Neuronal stem cell (in vitro differentiated cells): ENCODE results near the gene DCLK2.
"Not testable (repeated sequence)": the region's sequence is repeated elsewhere in the genome, so short reads cannot be mapped to it uniquely, and the experiment has no call there.

Experiments
- DNase-seq: peaks from one replicate; pipeline ENCODE4 v3.0.0-alpha.2; 2013; ENCODE audit warnings: low spot score
- H2AFZ ChIP-seq: one replicate; pipeline ENCODE4 v1.6.1; 2013; ENCODE audit warnings: mild to moderate bottlenecking, low read length, inconsistent platforms
- H2AK5ac ChIP-seq: 2 replicates; pipeline ENCODE4 v1.6.1; 2013; ENCODE audit warnings: low read depth, mild to moderate bottlenecking, inconsistent platforms, low read length, moderate library complexity, mixed read lengths
- H2BK120ac ChIP-seq: 2 replicates; pipeline ENCODE4 v1.6.1; 2013; ENCODE audit warnings: low read depth, mild to moderate bottlenecking, inconsistent platforms, low read length, moderate library complexity, mixed read lengths
- H2BK12ac ChIP-seq: one replicate; pipeline ENCODE4 v1.6.1; 2013; ENCODE audit warnings: low read length, inconsistent platforms
- H2BK15ac ChIP-seq: 2 replicates; pipeline ENCODE4 v1.6.1; 2013; ENCODE audit warnings: mild to moderate bottlenecking, low read length, inconsistent platforms, mixed read lengths
- H2BK5ac ChIP-seq: one replicate; pipeline ENCODE4 v1.6.1; 2013; ENCODE audit warnings: inconsistent platforms, mild to moderate bottlenecking, low read length, moderate library complexity
- H3K14ac ChIP-seq: one replicate; pipeline ENCODE4 v1.6.1; 2013; ENCODE audit warnings: low read length, inconsistent platforms
- H3K18ac ChIP-seq: 2 replicates; pipeline ENCODE4 v1.6.1; 2013; ENCODE audit warnings: low read length, inconsistent platforms
- H3K23ac ChIP-seq: 2 replicates; pipeline ENCODE4 v1.6.1; 2013; ENCODE audit warnings: low read depth, mild to moderate bottlenecking, mixed read lengths, low read length, inconsistent platforms; ENCODE audit not compliant: poor library complexity
- H3K27ac ChIP-seq: replicated peaks from 3 replicates; pipeline ENCODE4 v1.5.1; 2013; ENCODE audit warnings: low read length, inconsistent platforms
- H3K27me3 ChIP-seq, 3 experiments: 2 replicates each; pipeline ENCODE4 v1.6.1; 2013; ENCODE audit warnings: low read length in 3 of 3, mild to moderate bottlenecking in 2 of 3, inconsistent platforms in 1 of 3, low read depth in 1 of 3, mixed read lengths in 1 of 3, moderate library complexity in 1 of 3; ENCODE audit not compliant: control insufficient read depth in 3 of 3, insufficient read depth in 3 of 3
- H3K36me3 ChIP-seq, 2 donors: replicated peaks in 1 of 2; 2 replicates each; pipeline ENCODE4 v1.6.1; 2013; ENCODE audit warnings: low read length in 2 of 2; ENCODE audit not compliant: control insufficient read depth in 2 of 2, insufficient read depth in 2 of 2
- H3K4ac ChIP-seq: 2 replicates; pipeline ENCODE4 v1.6.1; 2013; ENCODE audit warnings: inconsistent platforms, mild to moderate bottlenecking, low read length, moderate library complexity
- H3K4me1 ChIP-seq, 2 donors: 1 replicate in 1 of 2; 2 replicates in 1 of 2; pipeline ENCODE4 v1.6.1; 2013; ENCODE audit warnings: low read length in 2 of 2, low read depth in 1 of 2; ENCODE audit not compliant: control insufficient read depth in 2 of 2, insufficient read depth in 1 of 2
- H3K4me2 ChIP-seq: one replicate; pipeline ENCODE4 v1.6.1; 2013; ENCODE audit warnings: mild to moderate bottlenecking, low read length, inconsistent platforms; ENCODE audit not compliant: insufficient read depth, poor library complexity, severe bottlenecking
- H3K4me3 ChIP-seq, 2 donors: 2 replicates each; pipeline ENCODE4 v1.5.1; 2013; ENCODE audit warnings: low read length in 2 of 2, mild to moderate bottlenecking in 2 of 2, inconsistent platforms in 1 of 2, moderate library complexity in 1 of 2
- H3K79me1 ChIP-seq: one replicate; pipeline ENCODE4 v1.6.1; 2013; ENCODE audit warnings: low read depth, mild to moderate bottlenecking, inconsistent platforms, low read length, moderate library complexity
- H3K9ac ChIP-seq: one replicate; pipeline ENCODE4 v1.6.1; 2013; ENCODE audit warnings: mild to moderate bottlenecking, low read depth, low read length, inconsistent platforms; ENCODE audit not compliant: poor library complexity
- H3K9me3 ChIP-seq, 2 donors: replicated peaks in 1 of 2; 2 replicates each; pipeline versions ENCODE3 to v1.6.1; 2013; ENCODE audit warnings: low read length in 2 of 2, mild to moderate bottlenecking in 2 of 2, inconsistent platforms in 1 of 2, low read depth in 1 of 2, mixed read lengths in 1 of 2, moderate library complexity in 1 of 2; ENCODE audit not compliant: control insufficient read depth in 2 of 2, insufficient read depth in 1 of 2
- H4K8ac ChIP-seq: one replicate; pipeline ENCODE4 v1.6.1; 2013; ENCODE audit warnings: low read depth, mild to moderate bottlenecking, inconsistent platforms, low read length, moderate library complexity
- H4K91ac ChIP-seq: one replicate; pipeline ENCODE4 v1.6.1; 2013; ENCODE audit warnings: low read length, low read depth, mild to moderate bottlenecking, inconsistent platforms; ENCODE audit not compliant: poor library complexity
- WGBS, 2 donors: extraction: QIAGEN DNeasy Blood & Tissue Kit; methylation state at CpG; one replicate each; pipeline ENCODE4 v1.1.7; 2013; ENCODE audit warnings: missing lambda C conversion rate in 2 of 2, mixed read lengths in 1 of 2; ENCODE audit not compliant: insufficient read length in 2 of 2, insufficient replicate concordance in 1 of 2; ENCODE audit errors: extremely low coverage in 2 of 2; 5-methylcytosine and 5-hydroxymethylcytosine counted together

Gene DCLK2

DNA sequence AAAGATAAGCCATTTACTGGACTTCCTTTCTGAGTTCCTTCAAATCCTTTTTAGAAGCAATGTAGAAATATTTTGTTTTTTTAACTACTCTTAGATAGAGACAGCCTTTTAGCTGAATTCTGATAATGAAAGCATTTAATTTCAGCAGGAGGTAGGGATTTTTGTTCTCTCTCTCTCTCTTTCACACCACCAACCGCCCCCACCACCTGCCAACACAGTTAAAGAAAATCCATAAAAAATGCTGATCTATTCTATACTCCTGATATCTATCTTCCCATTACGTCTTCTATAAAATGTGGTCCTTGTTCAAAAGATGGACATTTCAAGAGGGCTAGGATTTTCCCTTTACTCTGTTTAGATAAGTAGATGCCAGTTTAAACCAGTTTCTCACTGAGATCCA is 104.5 kb downstream of the DCLK2 start:
- Histone ChIP-seq H3K27me3 (no peaks in the 10 kb centered on the region), H4K91ac (no peak overlapping the region), H3K4me3 (no peak overlapping the region), H2BK5ac (no peak overlapping the region), H2AK5ac (no peak overlapping the region), H2BK12ac (no peak overlapping the region), H3K79me1 (no peaks in the 10 kb centered on the region), H3K4me2 (no peak overlapping the region), H3K18ac (no peak overlapping the region), H3K9me3 (no peaks in the 10 kb centered on the region), H3K23ac (no peak overlapping the region), H2BK120ac (no peak overlapping the region), H3K4me1 (peaks cover 0 to 19% of the 10 kb centered on the region in 2 donors), H3K4ac (no peak overlapping the region), H2AFZ (no peak overlapping the region), H2BK15ac (no peak overlapping the region), H4K8ac (no peak overlapping the region), H3K36me3 (no peaks in the 10 kb centered on the region), H3K9ac (no peak overlapping the region), H3K14ac (no peak overlapping the region), H3K27ac (no peak overlapping the region)
- no CpG with 5 or more reads among the region's 2 CpGs for WGBS, 2 donors
- DNase-seq, result no peak

DNA sequence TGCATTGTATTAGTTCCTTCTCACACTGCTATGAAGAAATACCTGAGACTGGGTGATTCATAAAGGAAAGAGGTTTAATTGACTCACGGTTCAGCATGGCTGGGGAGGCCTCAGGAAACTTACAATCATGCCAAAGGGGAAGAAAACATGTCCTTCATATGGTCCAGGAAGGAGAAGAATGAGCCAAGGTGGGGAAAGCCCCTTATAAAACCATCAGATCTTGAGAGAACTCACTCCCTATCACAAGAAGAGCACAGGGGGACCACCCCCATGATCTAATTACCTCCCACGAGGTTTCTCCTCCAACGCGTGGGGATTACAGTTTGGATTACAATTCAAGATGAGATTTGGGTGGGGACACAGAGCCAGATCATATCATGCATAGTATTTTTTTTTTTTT is 106.8 kb downstream of the DCLK2 start:
- H3K4me1 ChIP-seq, result peaks cover 0 to 11% of the 10 kb centered on the region in 2 donors
- H3K27me3 ChIP-seq, H2AFZ ChIP-seq, H4K91ac ChIP-seq, H3K4me3 ChIP-seq, H3K27ac ChIP-seq, H2BK5ac ChIP-seq, H3K14ac ChIP-seq, H3K4ac ChIP-seq, H3K4me2 ChIP-seq, DNase-seq, H2BK120ac ChIP-seq, H3K36me3 ChIP-seq, H3K23ac ChIP-seq, H2AK5ac ChIP-seq, H3K79me1 ChIP-seq, H4K8ac ChIP-seq, H3K9ac ChIP-seq, H3K9me3 ChIP-seq, H3K18ac ChIP-seq, H2BK12ac ChIP-seq, H2BK15ac ChIP-seq: not testable (repeated sequence)
- no CpG with 5 or more reads among the region's 4 CpGs for WGBS, 2 donors

GRCh38 chr4:150192986-150193385 is 114.7 kb downstream of the DCLK2 start:
- Histone ChIP-seq H3K4me2 (no peak overlapping the region), H2AFZ (no peak overlapping the region), H3K36me3 (peaks cover 0 to 14% of the 10 kb centered on the region in 2 donors), H3K9ac (no peak overlapping the region), H2BK12ac (no peak overlapping the region), H3K9me3 (no peaks in the 10 kb centered on the region), H2BK5ac (no peak overlapping the region), H3K14ac (no peak overlapping the region), H4K91ac (no peak overlapping the region), H2BK120ac (no peak overlapping the region), H3K4ac (no peak overlapping the region), H3K23ac (no peak overlapping the region), H3K27ac (no peak overlapping the region), H2AK5ac (no peak overlapping the region), H3K4me1 (no peaks in the 10 kb centered on the region), H4K8ac (no peak overlapping the region), H3K27me3 (no peaks in the 10 kb centered on the region), H3K4me3 (no peak overlapping the region), H3K18ac (no peak overlapping the region), H3K79me1 (no peaks in the 10 kb centered on the region), H2BK15ac (no peak overlapping the region)
- no CpG with 5 or more reads among the region's 3 CpGs for WGBS, 2 donors
- no peak for DNase-seq

DNA sequence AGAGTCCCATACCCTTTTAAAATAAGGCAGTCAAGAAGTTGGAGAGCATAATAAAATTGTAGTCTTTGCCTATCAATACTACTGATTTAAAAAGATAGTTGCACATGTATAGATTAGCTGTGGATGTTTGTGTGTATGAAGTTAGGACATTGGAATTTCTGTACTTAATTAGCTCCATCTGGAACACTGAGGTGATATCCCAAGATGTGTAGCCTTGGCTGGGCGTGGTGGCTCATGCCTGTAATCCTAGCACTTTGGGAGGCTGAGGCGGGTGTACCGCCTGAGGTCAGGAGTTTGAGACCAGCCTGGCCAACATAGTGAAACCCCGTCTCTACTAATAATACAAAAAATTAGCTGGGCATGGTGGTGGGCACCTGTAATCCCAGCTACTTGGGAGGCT is 119.0 kb downstream of the DCLK2 start:
- not testable (repeated sequence) for H3K4me1 ChIP-seq, H3K9ac ChIP-seq, H4K8ac ChIP-seq, H3K18ac ChIP-seq, H3K14ac ChIP-seq, DNase-seq, H3K79me1 ChIP-seq, H3K4me2 ChIP-seq, H2BK15ac ChIP-seq, H2BK5ac ChIP-seq, H3K27me3 ChIP-seq, H3K9me3 ChIP-seq, H3K4me3 ChIP-seq, H3K27ac ChIP-seq, H2BK120ac ChIP-seq, H2AFZ ChIP-seq, H3K4ac ChIP-seq, H4K91ac ChIP-seq, H2AK5ac ChIP-seq, H3K23ac ChIP-seq, H2BK12ac ChIP-seq
- no CpG with 5 or more reads among the region's 4 CpGs for WGBS, 2 donors
- H3K36me3 ChIP-seq, result peaks cover 0 to 38% of the 10 kb centered on the region in 2 donors
